Erythroblast (primary cell): ENCODE measurements around the gene ZNF90.
"Not testable (repeated sequence)": the region's sequence is repeated elsewhere in the genome, so short reads cannot be mapped to it uniquely, and the experiment has no call there.

Experiments
- GATA1 ChIP-seq: IDR thresholded peaks from 2 replicates; pipeline ENCODE4 v1.6.1; 2011; ENCODE audit warnings: low read depth, mild to moderate bottlenecking, control low read depth, low read length, moderate library complexity
- POLR2A ChIP-seq: IDR thresholded peaks from 2 replicates; pipeline ENCODE4 v1.6.1; 2011; ENCODE audit warnings: mild to moderate bottlenecking, low read length

- TF ChIP-seq POLR2A, GATA1: not testable (repeated sequence)
Observed at GRCh38 chr19:20058738-20059137, 19.1 kb upstream of the ZNF90 start.
